ENCODE data around the gene HSBP1L1. TPM values are rescaled to one million over a fixed set of nuclear protein-coding genes. Genes with fewer than 3 reads are reported as not detected.

Gene HSBP1L1
- total and polyA plus RNA-seq, 5 donors = 9.9 to 18.8 (median 11.8) TPM

- Histone ChIP-seq H3K4me1 (ENCODE audit: control insufficient read depth, insufficient read depth, low read length) (peaks cover 3% of the 10 kb centered on the region), H3K27ac (ENCODE audit: low read length) (no peak overlapping the region), H3K9me3 (ENCODE audit: control insufficient read depth, low read length) (no peaks in the 10 kb centered on the region), H3K4me3 (ENCODE audit: low read length) (no peak overlapping the region), H3K27me3 (ENCODE audit: control insufficient read depth, insufficient read depth) (no peaks in the 10 kb centered on the region)
- intact Hi-C loops (cut with DNase I) = no loop called here
- no peak for ATAC-seq
- no peak for DNase-seq
- WGBS = 98% methylated on average over 2 of the region's 2 CpGs
Observed at GRCh38 chr18:79930020-79930642, 34.3 kb upstream of the HSBP1L1 start.

GRCh38 chr18:79931475-79931874, 33.0 kb upstream of the HSBP1L1 start:
- DNase-seq = peak in 1 of 3 donors; percentile 2

GRCh38 chr18:79932907-79933306, 31.5 kb upstream of the HSBP1L1 start:
- Histone ChIP-seq H3K9me3 (ENCODE audit: control insufficient read depth, low read length) (no peaks in the 10 kb centered on the region), H3K27me3 (ENCODE audit: control insufficient read depth, insufficient read depth) (no peaks in the 10 kb centered on the region), H3K4me1 (ENCODE audit: control insufficient read depth, insufficient read depth, low read length) (peaks cover 3% of the 10 kb centered on the region), H3K27ac (ENCODE audit: low read length) (no peak overlapping the region), H3K4me3 (ENCODE audit: low read length) (no peak overlapping the region)
- 97% methylated on average over 3 of the region's 3 CpGs for WGBS
- intact Hi-C loops (cut with DNase I) = no loop called here
- DNase-seq = no peak
- ATAC-seq = no peak

More at GRCh38 chr18:79931475-79931874, 33.0 kb upstream of the HSBP1L1 start:
- ATAC-seq = no peak
- intact Hi-C loops (cut with DNase I) = no loop called here
- WGBS = over 99% methylated on average over 2 of the region's 2 CpGs
- H3K27ac ChIP-seq (ENCODE audit: low read length) = no peak overlapping the region
- no peaks in the 10 kb centered on the region for H3K27me3 ChIP-seq (ENCODE audit: control insufficient read depth, insufficient read depth)
- no peak overlapping the region for H3K4me3 ChIP-seq (ENCODE audit: low read length)
- H3K9me3 ChIP-seq (ENCODE audit: control insufficient read depth, low read length) = no peaks in the 10 kb centered on the region
- peaks cover 3% of the 10 kb centered on the region for H3K4me1 ChIP-seq (ENCODE audit: control insufficient read depth, insufficient read depth, low read length)

- Histone ChIP-seq H3K27ac (ENCODE audit: low read length) (no peak overlapping the region), H3K27me3 (ENCODE audit: control insufficient read depth, insufficient read depth) (no peaks in the 10 kb centered on the region), H3K4me3 (ENCODE audit: low read length) (no peak overlapping the region), H3K9me3 (ENCODE audit: control insufficient read depth, low read length) (no peaks in the 10 kb centered on the region), H3K4me1 (ENCODE audit: control insufficient read depth, insufficient read depth, low read length) (peaks cover 3% of the 10 kb centered on the region)
- peak in 1 of 3 donors; percentile 16 for DNase-seq
- ATAC-seq = peak; percentile 37 to 58
- 74% methylated on average over 10 of the region's 10 CpGs for WGBS
- intact Hi-C loops (cut with DNase I) = no loop called here
Observed at GRCh38 chr18:79933765-79934164, 30.7 kb upstream of the HSBP1L1 start.

- no peak overlapping the region for H3K4me3 ChIP-seq (ENCODE audit: low read length)
- peak; percentile 90 to 94 for ATAC-seq
- H3K4me1 ChIP-seq (ENCODE audit: control insufficient read depth, insufficient read depth, low read length) = peaks cover 3% of the 10 kb centered on the region
- no peaks in the 10 kb centered on the region for H3K9me3 ChIP-seq (ENCODE audit: control insufficient read depth, low read length)
- DNase-seq = peak; percentile 45 to 77 (median 72)
- H3K27ac ChIP-seq (ENCODE audit: low read length) = peak overlapping the region; percentile 39
- no peaks in the 10 kb centered on the region for H3K27me3 ChIP-seq (ENCODE audit: control insufficient read depth, insufficient read depth)
- 52% methylated on average over 8 of the region's 8 CpGs for WGBS
- intact Hi-C loops (cut with DNase I) = no loop called here
Observed at GRCh38 chr18:79934311-79935097, 29.9 kb upstream of the HSBP1L1 start.

- Histone ChIP-seq H3K9me3 (ENCODE audit: control insufficient read depth, low read length) (no peaks in the 10 kb centered on the region), H3K27me3 (ENCODE audit: control insufficient read depth, insufficient read depth) (no peaks in the 10 kb centered on the region), H3K27ac (ENCODE audit: low read length) (no peak overlapping the region), H3K4me1 (ENCODE audit: control insufficient read depth, insufficient read depth, low read length) (peaks cover 3% of the 10 kb centered on the region), H3K4me3 (ENCODE audit: low read length) (no peak overlapping the region)
- intact Hi-C loops (cut with DNase I) = no loop called here
- ATAC-seq (no peak), DNase-seq (peak in 1 of 3 donors; percentile 2)
- WGBS = 86% methylated on average over 5 of the region's 5 CpGs
Observed at GRCh38 chr18:79935098-79935480, 29.4 kb upstream of the HSBP1L1 start.

GRCh38 chr18:79935499-79935898, 28.9 kb upstream of the HSBP1L1 start:
- 97% methylated on average over 3 of the region's 3 CpGs for WGBS
- Histone ChIP-seq H3K4me3 (ENCODE audit: low read length) (no peak overlapping the region), H3K4me1 (ENCODE audit: control insufficient read depth, insufficient read depth, low read length) (peaks cover 3% of the 10 kb centered on the region), H3K27me3 (ENCODE audit: control insufficient read depth, insufficient read depth) (no peaks in the 10 kb centered on the region), H3K27ac (ENCODE audit: low read length) (no peak overlapping the region), H3K9me3 (ENCODE audit: control insufficient read depth, low read length) (no peaks in the 10 kb centered on the region)
- intact Hi-C loops (cut with DNase I) = no loop called here
- DNase-seq = peak in 1 of 3 donors; percentile 5
- no peak for ATAC-seq

GRCh38 chr18:79935925-79936324, 28.5 kb upstream of the HSBP1L1 start:
- intact Hi-C loops (cut with DNase I) = no loop called here
- H3K4me1 ChIP-seq (ENCODE audit: control insufficient read depth, insufficient read depth, low read length) = peaks cover 3% of the 10 kb centered on the region
- no peak overlapping the region for H3K4me3 ChIP-seq (ENCODE audit: low read length)
- no peak overlapping the region for H3K27ac ChIP-seq (ENCODE audit: low read length)
- ATAC-seq (no peak), DNase-seq (no peak)
- H3K9me3 ChIP-seq (ENCODE audit: control insufficient read depth, low read length) = no peaks in the 10 kb centered on the region
- WGBS = 98% methylated on average over 6 of the region's 6 CpGs
- H3K27me3 ChIP-seq (ENCODE audit: control insufficient read depth, insufficient read depth) = no peaks in the 10 kb centered on the region

- H3K27me3 ChIP-seq (ENCODE audit: control insufficient read depth, insufficient read depth) = no peaks in the 10 kb centered on the region
- WGBS = 97% methylated on average over 12 of the region's 12 CpGs
- ATAC-seq (no peak), DNase-seq (peak in 1 of 3 donors; percentile 3)
- peaks cover 3% of the 10 kb centered on the region for H3K4me1 ChIP-seq (ENCODE audit: control insufficient read depth, insufficient read depth, low read length)
- no peak overlapping the region for H3K4me3 ChIP-seq (ENCODE audit: low read length)
- H3K27ac ChIP-seq (ENCODE audit: low read length) = no peak overlapping the region
- H3K9me3 ChIP-seq (ENCODE audit: control insufficient read depth, low read length) = no peaks in the 10 kb centered on the region
- intact Hi-C loops (cut with DNase I) = no loop called here
Observed at GRCh38 chr18:79936641-79937040, 27.8 kb upstream of the HSBP1L1 start.

- H3K9me3 ChIP-seq (ENCODE audit: control insufficient read depth, low read length) = no peaks in the 10 kb centered on the region
- no peak for ATAC-seq
- peaks cover 3% of the 10 kb centered on the region for H3K4me1 ChIP-seq (ENCODE audit: control insufficient read depth, insufficient read depth, low read length)
- H3K4me3 ChIP-seq (ENCODE audit: low read length) = no peak overlapping the region
- no peak overlapping the region for H3K27ac ChIP-seq (ENCODE audit: low read length)
- 96% methylated on average over 25 of the region's 25 CpGs for WGBS
- H3K27me3 ChIP-seq (ENCODE audit: control insufficient read depth, insufficient read depth) = no peaks in the 10 kb centered on the region
- DNase-seq = no peak
- intact Hi-C loops (cut with DNase I) = no loop called here
Observed at GRCh38 chr18:79937103-79937860, 27.2 kb upstream of the HSBP1L1 start.

- H3K4me1 ChIP-seq (ENCODE audit: control insufficient read depth, insufficient read depth, low read length) = peaks cover 5% of the 10 kb centered on the region
- H3K9me3 ChIP-seq (ENCODE audit: control insufficient read depth, low read length) = no peaks in the 10 kb centered on the region
- no peak overlapping the region for H3K27ac ChIP-seq (ENCODE audit: low read length)
- 94% methylated on average over 9 of the region's 9 CpGs for WGBS
- ATAC-seq (no peak), DNase-seq (no peak)
- no peaks in the 10 kb centered on the region for H3K27me3 ChIP-seq (ENCODE audit: control insufficient read depth, insufficient read depth)
- no peak overlapping the region for H3K4me3 ChIP-seq (ENCODE audit: low read length)
- intact Hi-C loops (cut with DNase I) = no loop called here
Observed at GRCh38 chr18:79938196-79938595, 26.2 kb upstream of the HSBP1L1 start.

Data from right cardiac atrium (tissue), 5 donors.